Loucy (cell line): ENCODE results near the gene KDM2B.

Experiments
- EZH2phosphoT487 ChIP-seq: fragments of 200-600 bp; IDR thresholded peaks from 2 replicates; pipeline ENCODE4 v1.6.1; 2018; ENCODE audit warnings: antibody characterized with exemption, mild to moderate bottlenecking, moderate library complexity, borderline replicate concordance
- TF ChIP-seq, protein P1 (sequence below): fragments of 200-600 bp; sonication (generic); conservative IDR thresholded peaks from 2 replicates; pipeline ENCODE4 v1.5.1; 2014; ENCODE audit warnings: mild to moderate bottlenecking, antibody characterized with exemption, low read length

DNA sequence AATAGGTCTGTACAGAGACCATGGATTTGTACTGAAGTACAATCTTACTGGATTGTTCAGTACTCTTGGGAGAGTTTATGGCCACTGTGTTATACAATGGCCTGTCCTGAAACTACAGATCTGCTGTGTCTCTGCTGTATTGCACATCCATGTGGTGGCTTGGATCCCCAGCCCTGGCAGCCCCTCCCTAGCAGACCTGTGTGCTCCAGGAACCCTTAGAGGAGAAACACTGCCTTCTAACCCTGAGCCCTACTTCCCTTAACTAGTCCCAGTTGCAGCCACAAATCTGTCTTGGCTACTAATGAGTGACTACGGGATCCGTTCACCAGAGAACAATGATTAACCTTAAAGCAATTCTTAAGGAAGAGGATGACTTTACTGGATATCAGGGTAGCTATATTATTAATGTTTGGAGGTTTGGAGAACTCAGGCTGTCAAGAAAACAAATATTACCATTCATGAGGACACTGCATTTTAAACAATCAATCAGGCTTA is 153.2 kb downstream of the KDM2B start:
- TF ChIP-seq, protein P1, sequence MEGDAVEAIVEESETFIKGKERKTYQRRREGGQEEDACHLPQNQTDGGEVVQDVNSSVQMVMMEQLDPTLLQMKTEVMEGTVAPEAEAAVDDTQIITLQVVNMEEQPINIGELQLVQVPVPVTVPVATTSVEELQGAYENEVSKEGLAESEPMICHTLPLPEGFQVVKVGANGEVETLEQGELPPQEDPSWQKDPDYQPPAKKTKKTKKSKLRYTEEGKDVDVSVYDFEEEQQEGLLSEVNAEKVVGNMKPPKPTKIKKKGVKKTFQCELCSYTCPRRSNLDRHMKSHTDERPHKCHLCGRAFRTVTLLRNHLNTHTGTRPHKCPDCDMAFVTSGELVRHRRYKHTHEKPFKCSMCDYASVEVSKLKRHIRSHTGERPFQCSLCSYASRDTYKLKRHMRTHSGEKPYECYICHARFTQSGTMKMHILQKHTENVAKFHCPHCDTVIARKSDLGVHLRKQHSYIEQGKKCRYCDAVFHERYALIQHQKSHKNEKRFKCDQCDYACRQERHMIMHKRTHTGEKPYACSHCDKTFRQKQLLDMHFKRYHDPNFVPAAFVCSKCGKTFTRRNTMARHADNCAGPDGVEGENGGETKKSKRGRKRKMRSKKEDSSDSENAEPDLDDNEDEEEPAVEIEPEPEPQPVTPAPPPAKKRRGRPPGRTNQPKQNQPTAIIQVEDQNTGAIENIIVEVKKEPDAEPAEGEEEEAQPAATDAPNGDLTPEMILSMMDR = no peak
- no peak for TF ChIP-seq EZH2phosphoT487
